Measurements from ENCODE around the gene MSANTD2.

MSANTD2 gene

GRCh38 chr11:124769806-124770774 lies 30.1 kb downstream of the MSANTD2 start:
- DNase-seq: no peak

GRCh38 chr11:124768914-124769313 lies 31.3 kb downstream of the MSANTD2 start:
- no peak for DNase-seq

- no peak for DNase-seq
These were observed 34.0 kb downstream of the MSANTD2 start for GRCh38 chr11:124766156-124766555.

- DNase-seq: peak; percentile 82 to 86
These were observed 36.9 kb downstream of the MSANTD2 start for GRCh38 chr11:124763156-124763947.

GRCh38 chr11:124762624-124763155 lies 37.5 kb downstream of the MSANTD2 start:
- peak in 1 of 2 donors; percentile 23 for DNase-seq

- peak; percentile 69 to 75 for DNase-seq
These were observed 38.0 kb downstream of the MSANTD2 start, which contains the start of gene ESAM for GRCh38 chr11:124762105-124762623. Gene ESAM, minus strand, starts transcription at chr11:124762290. Its CDS starts 136 bp downstream, at chr11:124762154.

GRCh38 chr11:124761301-124762104 lies 38.7 kb downstream of the MSANTD2 start:
- no peak for DNase-seq

- no peak for DNase-seq
These were observed 39.4 kb downstream of the MSANTD2 start for GRCh38 chr11:124760806-124761205.

GRCh38 chr11:124760205-124760652 lies 40.0 kb downstream of the MSANTD2 start:
- peak in 1 of 2 donors; percentile 25 for DNase-seq

GRCh38 chr11:124759266-124760204 lies 40.7 kb downstream of the MSANTD2 start:
- no peak for DNase-seq

GRCh38 chr11:124758355-124759265 lies 41.6 kb downstream of the MSANTD2 start:
- peak; percentile 71 to 73 for DNase-seq

- DNase-seq: no peak
These were observed 42.9 kb downstream of the MSANTD2 start for GRCh38 chr11:124757320-124757719.

GRCh38 chr11:124756753-124757227 lies 43.4 kb downstream of the MSANTD2 start:
- DNase-seq: no peak

GRCh38 chr11:124756033-124756752 lies 44.0 kb downstream of the MSANTD2 start:
- no peak for DNase-seq

- DNase-seq: no peak
These were observed 45.5 kb downstream of the MSANTD2 start for GRCh38 chr11:124754710-124755109.

- no peak for DNase-seq
These were observed 45.9 kb downstream of the MSANTD2 start for GRCh38 chr11:124754309-124754708.

GRCh38 chr11:124753624-124754023 lies 46.6 kb downstream of the MSANTD2 start:
- no peak for DNase-seq

GRCh38 chr11:124753205-124753604 lies 47.0 kb downstream of the MSANTD2 start:
- no peak for DNase-seq

Measured in CD4-positive, alpha-beta T cell treated with Interferon alpha-2 for 1 hour (primary cell).